ENCODE results near the gene IPO11.

DNA sequence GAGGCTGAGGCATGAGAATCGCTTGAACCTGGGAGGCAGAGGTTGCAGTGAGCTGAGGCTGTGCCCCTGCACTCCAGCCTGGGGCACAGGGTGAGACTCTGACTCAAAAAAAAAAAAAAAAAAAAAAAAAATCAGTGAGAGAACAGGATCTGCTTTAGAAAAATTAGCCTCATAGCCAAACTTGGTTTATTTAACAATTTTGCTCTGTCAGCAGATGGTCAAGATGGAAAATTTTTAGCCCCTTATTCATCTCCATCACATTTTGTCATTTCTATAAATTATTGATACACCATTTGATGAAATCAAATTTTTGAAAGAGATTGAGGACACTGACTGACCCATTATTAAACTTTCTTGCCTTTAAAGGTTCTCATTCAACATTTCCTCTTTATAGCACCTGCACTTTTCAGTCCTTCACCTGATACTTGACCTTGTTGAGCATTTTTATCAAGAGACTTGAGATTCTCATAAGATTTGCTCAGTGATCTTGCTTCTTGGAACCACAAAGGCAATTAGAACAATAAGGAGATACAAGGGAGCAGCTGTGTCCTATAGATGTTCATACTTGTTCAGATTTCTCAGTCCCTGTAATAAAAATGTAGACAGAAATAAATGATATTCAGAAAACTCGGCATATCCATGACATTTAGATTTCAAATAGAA, 204.2 kb downstream of the IPO11 start:
- TF ChIP-seq EZH2phosphoT487 (conservative IDR thresholded peaks at IDR 0.05; ENCODE audit: low read length) = no peak
- TF ChIP-seq, protein P1, sequence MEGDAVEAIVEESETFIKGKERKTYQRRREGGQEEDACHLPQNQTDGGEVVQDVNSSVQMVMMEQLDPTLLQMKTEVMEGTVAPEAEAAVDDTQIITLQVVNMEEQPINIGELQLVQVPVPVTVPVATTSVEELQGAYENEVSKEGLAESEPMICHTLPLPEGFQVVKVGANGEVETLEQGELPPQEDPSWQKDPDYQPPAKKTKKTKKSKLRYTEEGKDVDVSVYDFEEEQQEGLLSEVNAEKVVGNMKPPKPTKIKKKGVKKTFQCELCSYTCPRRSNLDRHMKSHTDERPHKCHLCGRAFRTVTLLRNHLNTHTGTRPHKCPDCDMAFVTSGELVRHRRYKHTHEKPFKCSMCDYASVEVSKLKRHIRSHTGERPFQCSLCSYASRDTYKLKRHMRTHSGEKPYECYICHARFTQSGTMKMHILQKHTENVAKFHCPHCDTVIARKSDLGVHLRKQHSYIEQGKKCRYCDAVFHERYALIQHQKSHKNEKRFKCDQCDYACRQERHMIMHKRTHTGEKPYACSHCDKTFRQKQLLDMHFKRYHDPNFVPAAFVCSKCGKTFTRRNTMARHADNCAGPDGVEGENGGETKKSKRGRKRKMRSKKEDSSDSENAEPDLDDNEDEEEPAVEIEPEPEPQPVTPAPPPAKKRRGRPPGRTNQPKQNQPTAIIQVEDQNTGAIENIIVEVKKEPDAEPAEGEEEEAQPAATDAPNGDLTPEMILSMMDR (IDR thresholded peaks at IDR 0.05; ENCODE audit: insufficient read depth, low read length, poor library complexity, severe bottlenecking) = no peak
